LoVo (cell line): ENCODE measurements around the gene RAB24.
"Not testable (repeated sequence)": the region's sequence is repeated elsewhere in the genome, so short reads cannot be mapped to it uniquely, and the experiment has no call there.

Experiments used
- DNase-seq: peaks from one replicate; pipeline ENCODE4 v3.0.0-alpha.2; 2016; ENCODE audit warnings: low spot score

The RAB24 gene

DNA sequence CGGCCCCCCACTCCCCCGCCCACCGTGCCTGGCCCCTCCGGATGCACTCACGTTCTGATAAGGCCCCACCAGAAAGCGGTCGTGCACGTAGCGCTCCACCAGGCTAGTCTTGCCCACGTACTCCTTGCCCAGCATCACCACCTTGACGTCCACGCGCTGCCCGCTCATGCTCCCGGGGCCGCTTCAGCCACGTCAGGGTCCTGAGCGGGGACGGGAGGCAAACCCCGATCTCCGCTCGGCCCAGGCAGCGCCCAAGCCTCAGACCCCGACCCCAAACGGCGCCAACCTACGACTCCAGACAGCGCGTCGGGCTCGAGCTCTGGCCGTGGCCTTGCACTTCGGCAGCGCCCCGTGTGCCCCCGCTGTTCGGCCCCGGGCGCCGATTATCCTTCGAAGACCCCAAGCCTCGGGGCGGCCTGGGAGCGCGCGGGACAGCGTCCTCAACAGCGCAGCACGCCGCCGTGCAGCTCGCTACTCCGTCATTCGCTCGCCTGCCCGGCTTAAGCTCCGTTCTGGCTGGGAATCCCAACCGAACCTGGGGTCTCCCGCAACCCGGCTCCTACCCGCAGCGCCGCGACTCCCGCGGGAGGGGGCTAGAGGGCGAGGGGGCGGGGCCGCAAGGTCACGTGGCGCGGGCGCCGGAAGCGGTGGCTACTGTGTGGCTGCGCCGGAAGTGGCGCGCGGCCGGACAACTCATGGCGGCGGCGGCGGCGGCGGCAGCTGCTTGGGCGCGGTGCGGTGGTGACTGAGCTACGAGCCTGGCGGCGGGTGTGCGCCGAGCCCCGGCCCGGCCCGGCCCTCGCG, at the start of gene RAB24, which contains the start of gene PRELID1:
RAB24 (minus strand) TSS at position 599 of the 804 bp plus-strand sequence; CDS start at position 168, 431 bp downstream.
PRELID1 (plus strand) TSS at position 679 of the 804 bp plus-strand sequence. CDS start 187 bp downstream, outside the sequence.
- peak; percentile 94 for DNase-seq

DNA sequence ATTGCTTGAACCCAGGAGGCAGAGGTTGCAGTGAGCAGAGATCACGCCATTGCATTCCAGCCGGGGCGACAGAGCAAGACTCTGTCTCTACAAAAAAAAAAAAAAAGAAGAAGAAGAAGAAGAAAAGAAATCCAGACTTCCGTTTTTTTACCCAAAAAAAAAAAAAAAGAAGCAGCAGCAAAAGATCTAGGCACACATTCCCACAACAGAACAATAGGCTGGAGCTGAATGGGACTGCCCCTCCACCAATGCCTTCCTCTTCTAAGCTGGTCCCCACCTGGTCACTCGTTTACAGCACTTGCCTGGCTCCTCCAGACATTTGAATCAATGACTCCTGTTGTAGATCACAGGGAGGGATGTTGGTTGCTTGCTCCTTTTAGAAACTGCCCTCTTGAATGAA, 49.6 kb upstream of the RAB24 start:
- DNase-seq, result no peak

DNA sequence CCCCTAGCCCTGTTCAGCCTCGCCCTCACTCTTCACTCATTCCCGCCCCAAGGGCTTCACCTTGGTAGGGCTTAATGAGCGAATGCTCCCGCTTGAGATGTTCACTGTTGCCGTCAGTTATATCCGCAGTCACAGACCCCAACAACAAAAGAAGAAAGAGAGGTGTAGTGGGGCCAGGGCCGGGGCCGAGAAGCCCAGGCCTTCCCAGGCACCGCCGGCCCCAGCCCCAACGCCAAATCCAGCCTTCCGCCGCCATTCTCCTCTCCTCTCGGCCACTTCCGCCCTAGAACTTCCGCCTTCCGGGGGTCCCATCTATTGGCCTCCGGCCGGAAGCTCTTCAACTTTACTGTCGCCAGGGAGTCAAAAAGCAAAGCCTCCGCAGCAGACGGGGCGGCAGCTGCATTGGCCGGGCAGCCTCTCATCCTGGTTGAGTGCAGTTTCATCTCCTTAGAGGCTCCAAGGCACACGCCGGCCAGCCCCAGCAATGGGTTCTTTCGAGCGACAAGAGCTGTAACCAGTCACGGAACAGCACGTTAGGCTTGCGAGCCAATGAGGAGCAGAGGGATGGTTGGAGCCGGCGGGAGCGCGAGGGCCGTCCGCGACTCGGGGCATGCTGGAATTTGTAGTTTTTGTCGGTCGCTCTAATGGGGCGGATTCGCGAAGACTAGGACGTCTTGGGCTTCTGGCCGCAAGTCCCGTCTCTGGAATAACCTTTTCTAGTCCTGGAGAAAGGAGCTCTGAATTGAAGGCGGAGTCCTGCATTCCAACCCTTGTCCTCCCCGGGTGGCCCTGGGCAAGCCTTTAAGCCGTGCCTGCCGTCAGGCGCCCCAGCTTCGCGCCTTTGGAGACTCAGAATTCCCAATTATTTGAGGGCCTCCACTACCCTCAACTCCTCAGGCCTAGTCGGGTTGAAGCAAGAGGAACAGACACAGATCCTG, 48.1 kb upstream of the RAB24 start, which contains the start of gene LMAN2:
LMAN2 (minus strand) TSS at position 277 of the 938 bp plus-strand sequence; CDS start at position 256, 21 bp downstream.
- peak; percentile 95 for DNase-seq

DNA sequence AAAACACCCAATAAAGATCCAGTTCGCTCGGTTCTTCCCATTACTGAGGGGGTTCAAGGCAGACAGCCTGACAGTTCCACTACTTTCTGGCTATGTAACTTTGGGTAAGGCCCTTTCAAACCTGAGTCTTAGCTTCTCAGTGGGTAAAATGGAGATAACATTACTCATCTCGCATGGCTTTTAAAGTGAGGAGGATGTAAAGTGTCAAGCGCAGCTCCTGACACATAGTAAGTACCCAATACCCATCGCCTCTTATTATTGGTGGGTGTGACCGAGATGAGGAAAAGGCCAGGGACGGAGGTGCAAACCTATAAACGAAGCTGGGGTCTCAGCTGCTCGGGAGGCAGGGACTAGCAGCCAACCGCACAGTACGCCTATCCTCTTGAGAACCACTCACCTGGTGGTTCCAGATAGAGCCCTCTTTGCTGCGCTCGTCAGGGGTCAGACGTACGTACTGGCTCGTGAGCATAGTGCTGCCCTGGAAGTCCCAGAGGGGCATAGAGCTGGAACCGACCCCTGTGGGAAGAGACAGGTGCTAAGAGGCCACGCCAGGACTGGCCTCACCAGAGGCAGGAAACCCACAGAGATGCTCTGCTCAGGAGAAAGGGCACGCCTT, 47.4 kb upstream of the RAB24 start:
- DNase-seq, result no peak

DNA sequence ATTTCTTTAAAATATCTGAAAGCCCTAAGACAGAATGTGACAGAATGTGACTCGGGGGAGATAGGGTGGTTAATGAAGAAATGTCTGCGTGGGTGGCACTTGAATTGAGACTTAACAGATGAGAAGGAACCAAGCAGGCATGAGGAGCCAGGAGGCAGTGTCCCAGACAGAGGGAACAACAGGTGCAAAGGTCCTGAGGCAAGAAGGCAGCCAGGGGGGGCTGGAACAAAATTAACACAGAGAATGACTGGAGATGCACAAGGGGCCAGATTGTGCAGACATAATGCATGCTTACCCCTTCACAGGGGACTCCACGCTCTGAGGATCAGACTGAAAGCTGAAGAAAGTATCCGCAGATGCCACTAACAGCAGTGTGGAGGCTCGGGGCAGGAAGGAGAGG, 46.2 kb upstream of the RAB24 start:
- DNase-seq, result no peak

DNA sequence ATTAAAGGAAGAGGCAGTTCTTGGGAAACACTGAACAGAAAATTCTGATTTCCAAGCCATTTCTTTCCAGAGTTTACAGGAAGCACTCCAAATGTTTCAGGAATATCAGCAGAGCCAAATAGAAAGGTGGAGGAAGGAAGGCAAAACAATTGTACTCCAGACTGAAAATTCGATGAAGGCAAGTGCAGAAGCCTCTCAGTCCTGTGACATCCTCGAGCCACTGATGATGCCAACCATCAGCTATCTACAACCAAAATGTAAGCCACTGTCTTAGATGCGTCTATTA, 45.8 kb upstream of the RAB24 start:
- DNase-seq, result no peak

GRCh38 chr5:177347699-177348098, 44.2 kb upstream of the RAB24 start:
- no peak for DNase-seq

GRCh38 chr5:177346820-177347219, 43.3 kb upstream of the RAB24 start:
- no peak for DNase-seq

DNA sequence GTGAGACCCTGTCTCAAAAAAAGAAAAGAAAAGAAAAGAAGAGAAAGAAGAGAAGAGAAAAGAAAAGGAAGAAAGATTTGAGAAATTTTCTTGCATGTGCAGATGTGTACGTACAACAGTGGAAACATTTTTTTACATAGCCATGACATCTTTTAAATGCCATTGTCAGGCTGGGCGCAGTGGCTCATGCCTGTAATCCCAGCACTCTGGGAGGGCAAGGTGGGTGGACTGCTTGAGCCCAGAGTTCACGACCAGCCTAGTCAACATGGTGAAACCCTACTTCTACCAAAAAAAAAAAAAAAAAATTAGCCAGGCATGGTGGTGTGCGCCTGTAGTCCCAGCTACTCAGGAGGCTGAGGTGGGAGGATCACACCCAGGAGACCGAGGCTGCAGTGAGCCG, 41.4 kb upstream of the RAB24 start:
- DNase-seq, result no peak

- DNase-seq, result no peak
Observed at GRCh38 chr5:177343777-177344176, 40.3 kb upstream of the RAB24 start.

DNA sequence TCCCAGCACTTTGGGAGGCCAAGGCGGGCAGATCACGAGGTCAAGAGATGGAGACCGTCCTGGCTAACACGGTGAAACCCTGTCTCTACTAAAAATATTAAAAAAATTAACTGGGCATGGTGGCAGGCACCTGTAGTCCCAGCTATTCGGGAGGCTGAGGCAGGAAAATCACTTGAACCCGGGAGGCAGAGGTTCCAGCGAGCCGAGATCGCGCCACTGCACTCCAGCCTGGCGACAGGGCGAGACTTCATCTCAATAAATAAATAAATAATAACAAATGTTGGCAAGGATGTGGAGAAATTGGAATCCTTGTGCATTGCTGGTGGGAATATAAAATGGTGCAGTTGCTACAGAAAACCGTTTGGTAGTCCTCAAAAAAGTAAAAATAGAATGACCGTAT, 39.5 kb upstream of the RAB24 start:
- not testable (repeated sequence) for DNase-seq

- no peak for DNase-seq
Observed at GRCh38 chr5:177339107-177339638, 35.7 kb upstream of the RAB24 start.

DNA sequence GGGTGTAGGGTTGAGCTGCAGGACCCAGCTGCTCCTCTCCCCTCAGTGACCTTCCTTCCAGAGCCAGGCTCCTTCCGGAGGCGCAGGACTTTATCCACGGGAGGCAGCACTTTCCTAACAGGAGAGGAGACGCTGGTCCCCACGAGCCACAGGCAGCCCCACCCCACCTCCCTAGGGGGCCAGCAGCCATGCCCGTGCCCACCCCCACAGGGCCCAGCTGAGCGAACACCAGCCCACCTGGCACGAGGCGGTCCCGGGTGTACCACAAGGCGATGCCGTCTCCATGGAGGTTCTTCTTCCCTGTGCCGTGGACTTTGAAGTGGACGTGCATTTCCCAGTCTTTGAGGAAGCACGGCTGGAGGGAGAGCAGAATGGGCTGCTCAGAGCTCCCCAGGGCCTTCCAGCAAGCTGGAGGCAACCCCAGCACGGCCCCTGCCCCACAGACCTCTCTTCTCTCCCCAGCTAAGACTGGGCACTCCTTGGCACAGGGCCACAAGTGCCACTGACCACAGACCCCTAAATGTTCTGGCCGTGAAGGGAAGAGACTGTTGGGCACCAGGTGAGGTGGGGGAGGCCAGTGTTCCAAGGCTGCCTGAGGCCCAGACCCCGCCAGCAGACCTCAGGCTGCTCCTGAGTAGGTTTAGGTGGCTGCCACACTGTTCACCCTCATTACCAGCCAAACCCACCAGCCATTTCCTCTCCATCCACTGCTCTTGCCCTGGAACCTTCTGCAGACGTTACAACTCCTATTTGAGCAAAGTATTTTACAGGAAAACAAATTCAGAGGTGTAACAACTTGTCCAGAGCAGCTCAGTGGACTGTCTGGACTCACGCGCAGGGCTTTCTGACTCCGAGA, 35.0 kb upstream of the RAB24 start:
- no peak for DNase-seq

- DNase-seq, result no peak
Observed at GRCh38 chr5:177336603-177337494, 33.3 kb upstream of the RAB24 start.

- DNase-seq, result no peak
Observed at GRCh38 chr5:177336112-177336511, 32.6 kb upstream of the RAB24 start.

- DNase-seq, result no peak
Observed at GRCh38 chr5:177335701-177336065, 32.2 kb upstream of the RAB24 start.

DNA sequence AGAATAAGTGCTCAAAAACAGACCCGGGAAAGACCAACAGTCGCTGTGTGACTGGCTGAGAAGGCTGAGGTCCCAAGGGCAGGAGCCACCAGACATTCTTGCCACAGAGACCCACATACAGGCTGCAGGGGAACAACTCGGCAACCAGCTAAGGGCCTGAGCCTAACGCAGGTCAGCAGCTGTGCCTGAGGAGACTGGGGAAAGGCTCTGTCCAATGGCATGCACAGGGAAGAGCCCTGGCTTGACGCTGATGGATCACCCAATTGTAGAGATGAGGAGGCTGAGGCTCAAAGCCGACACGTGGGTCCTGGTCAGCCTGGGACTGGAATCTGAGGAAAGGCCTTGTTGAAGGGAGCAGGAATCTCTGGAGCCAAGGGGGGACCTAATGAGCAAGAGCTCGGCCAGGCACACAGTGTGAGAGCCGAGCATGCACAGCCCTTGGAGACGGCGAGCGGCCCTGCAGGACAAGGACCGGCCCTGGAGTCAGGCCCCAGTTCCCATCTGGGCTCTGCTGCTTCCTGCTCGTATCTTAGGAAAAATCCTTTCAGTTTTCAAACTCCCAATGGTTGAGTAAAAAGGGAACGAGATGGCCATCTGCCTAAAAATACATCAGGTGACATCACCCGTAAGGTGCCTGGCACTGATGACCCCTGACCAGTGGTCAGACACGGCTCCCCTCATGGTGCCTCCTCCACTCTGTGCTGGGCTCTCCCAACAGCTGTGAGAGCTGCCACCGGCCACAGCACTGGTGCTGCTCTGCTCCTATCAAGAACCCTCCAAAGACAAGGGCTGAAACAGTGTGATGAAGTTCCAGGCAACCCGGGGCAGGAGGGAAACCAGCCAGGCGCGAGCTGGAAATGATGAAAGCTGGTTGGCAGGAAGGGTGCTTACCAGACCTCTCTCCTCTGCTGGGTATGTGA, 31.5 kb upstream of the RAB24 start:
- no peak for DNase-seq

- no peak for DNase-seq
Observed at GRCh38 chr5:177334155-177334551, 30.6 kb upstream of the RAB24 start.
